CD4-positive, CD25-positive, alpha-beta regulatory T cell (primary cell): ENCODE data around the gene COA6. TPM values are rescaled to one million over a fixed set of nuclear protein-coding genes. Genes with fewer than 3 reads are reported as not detected.
A peak's percentile ranks its signal among the peaks of the same experiment; 100 is the strongest.

Experiments used
- ATAC-seq, 2 donors: fragments of 150-1000 bp; cut with Tn5 transposase; one replicate each; pipeline ENCODE4 v1.10.0; 2021; ENCODE audit warnings: low read depth in 2 of 2, moderate number of reproducible peaks in 2 of 2, moderate library complexity in 1 of 2
- DNase-seq, 3 donors: peaks; one replicate each; pipeline versions ENCODE4 v3.0.0 to v3.0.0-alpha.2; 2012 to 2022; ENCODE audit warnings: mixed read lengths in 1 of 3
- H3K27ac ChIP-seq: one replicate; pipeline ENCODE4 v1.7.0; 2013; ENCODE audit warnings: mild to moderate bottlenecking, low read length; ENCODE audit not compliant: insufficient read depth, poor library complexity, severe bottlenecking
- H3K27me3 ChIP-seq: one replicate; pipeline ENCODE4 v1.7.0; 2013; ENCODE audit warnings: low read length; ENCODE audit not compliant: control insufficient read depth, insufficient read depth
- H3K36me3 ChIP-seq: one replicate; pipeline ENCODE4 v1.7.0; 2013; ENCODE audit warnings: mild to moderate bottlenecking, low read length, moderate library complexity; ENCODE audit not compliant: control insufficient read depth, insufficient read depth
- H3K4me1 ChIP-seq: 2 replicates; pipeline ENCODE4 v1.7.0; 2013; ENCODE audit warnings: mild to moderate bottlenecking, low read length; ENCODE audit not compliant: insufficient read depth, control insufficient read depth, poor library complexity, severe bottlenecking
- H3K4me3 ChIP-seq: one replicate; pipeline ENCODE4 v1.7.0; 2013; ENCODE audit warnings: low read depth, mild to moderate bottlenecking, low read length, moderate library complexity
- H3K9me3 ChIP-seq, 2 experiments: 1 replicate in 1 of 2; 2 replicates in 1 of 2; pipeline ENCODE4 v1.7.0; 2013; ENCODE audit warnings: low read length in 2 of 2, mild to moderate bottlenecking in 1 of 2, moderate library complexity in 1 of 2; ENCODE audit not compliant: control insufficient read depth in 2 of 2
- H3K27ac Mint-ChIP-seq, 3 donors: one replicate each; pipeline ENCODE4 v1.8.0; 2020 to 2022; ENCODE audit warnings: mild to moderate bottlenecking in 3 of 3, mixed read lengths in 3 of 3, moderate library complexity in 2 of 3
- H3K27me3 Mint-ChIP-seq: one replicate; pipeline ENCODE4 v1.8.0; 2022; ENCODE audit warnings: mild to moderate bottlenecking, mixed read lengths
- H3K36me3 Mint-ChIP-seq: one replicate; pipeline ENCODE4 v1.8.0; 2020; ENCODE audit warnings: mixed read lengths
- H3K4me1 Mint-ChIP-seq, 4 donors: one replicate each; pipeline ENCODE4 v1.8.0; 2020 to 2022; ENCODE audit warnings: mixed read lengths in 4 of 4, mild to moderate bottlenecking in 1 of 4
- H3K4me3 Mint-ChIP-seq, 4 donors: one replicate each; pipeline ENCODE4 v1.8.0; 2020 to 2022; ENCODE audit warnings: mild to moderate bottlenecking in 4 of 4, mixed read lengths in 4 of 4, moderate library complexity in 3 of 4
- H3K9me3 Mint-ChIP-seq, 7 donors: one replicate each; pipeline ENCODE4 v1.8.0; 2020 to 2022; ENCODE audit warnings: mixed read lengths in 7 of 7, mild to moderate bottlenecking in 3 of 7, moderate library complexity in 2 of 7
- polyA plus RNA-seq, 4 donors: library from polyadenylated mRNA; unstranded; fragments of 300-500 nt; fragmentation: Illumina TruSeq; gene quantifications; one replicate each; pipeline ENCODE4 v1.2.3, GENCODE V29; 2021
- total RNA-seq: library from RNA; stranded (reverse); gene quantifications from one replicate; pipeline ENCODE4 v1.2.3, GENCODE V29; 2022

COA6 gene
- total and polyA plus RNA-seq, 5 donors from 2014 or later, result 11.9 to 61.9 (median 53.8) TPM

- no peak for ATAC-seq
- Histone ChIP-seq H3K4me3 (no peak overlapping the region), H3K9me3 (peaks cover 10 to 15% of the 10 kb centered on the region in 2 experiments), H3K4me1 (no peaks in the 10 kb centered on the region), H3K36me3 (no peaks in the 10 kb centered on the region), H3K27ac (no peak overlapping the region), H3K27me3 (peaks cover 10% of the 10 kb centered on the region)
- Mint-ChIP-seq H3K4me1 (no peaks in the 10 kb centered on the region), H3K9me3 (peaks cover 0 to 28% (median 7%) of the 10 kb centered on the region in 7 donors), H3K27me3 (peaks cover 23% of the 10 kb centered on the region), H3K27ac (no peak overlapping the region), H3K4me3 (no peak overlapping the region), H3K36me3 (no peaks in the 10 kb centered on the region)
- DNase-seq, result no peak
These were observed 36.9 kb upstream of the COA6 start for GRCh38 chr1:234336359-234336758.

GRCh38 chr1:234337233-234337632 lies 36.0 kb upstream of the COA6 start:
- Histone ChIP-seq H3K27me3 (peaks cover 10% of the 10 kb centered on the region), H3K36me3 (no peaks in the 10 kb centered on the region), H3K27ac (no peak overlapping the region), H3K9me3 (peaks cover 10 to 15% of the 10 kb centered on the region in 2 experiments), H3K4me1 (no peaks in the 10 kb centered on the region), H3K4me3 (no peak overlapping the region)
- H3K4me3 Mint-ChIP-seq, result no peak overlapping the region
- no peaks in the 10 kb centered on the region for H3K4me1 Mint-ChIP-seq
- ATAC-seq (no peak), DNase-seq (no peak)
- H3K36me3 Mint-ChIP-seq, result no peaks in the 10 kb centered on the region
- peaks cover 0 to 28% (median 7%) of the 10 kb centered on the region in 7 donors for H3K9me3 Mint-ChIP-seq
- H3K27me3 Mint-ChIP-seq, result peaks cover 23% of the 10 kb centered on the region
- H3K27ac Mint-ChIP-seq, result no peak overlapping the region

- Mint-ChIP-seq H3K27ac (no peak overlapping the region), H3K4me3 (no peak overlapping the region), H3K36me3 (no peaks in the 10 kb centered on the region), H3K4me1 (no peaks in the 10 kb centered on the region), H3K9me3 (peaks cover 0 to 28% (median 7%) of the 10 kb centered on the region in 7 donors), H3K27me3 (peaks cover 16% of the 10 kb centered on the region)
- Histone ChIP-seq H3K27ac (no peak overlapping the region), H3K9me3 (peaks cover 10 to 15% of the 10 kb centered on the region in 2 experiments), H3K36me3 (no peaks in the 10 kb centered on the region), H3K4me3 (no peak overlapping the region), H3K4me1 (no peaks in the 10 kb centered on the region), H3K27me3 (peaks cover 10% of the 10 kb centered on the region)
- DNase-seq (no peak), ATAC-seq (no peak)
These were observed 32.7 kb upstream of the COA6 start for GRCh38 chr1:234340528-234340927.

- H3K4me3 ChIP-seq, result no peak overlapping the region
- Mint-ChIP-seq H3K4me1 (no peaks in the 10 kb centered on the region), H3K27ac (no peak overlapping the region), H3K4me3 (no peak overlapping the region), H3K27me3 (peaks cover 9% of the 10 kb centered on the region), H3K36me3 (no peaks in the 10 kb centered on the region), H3K9me3 (peaks cover 0 to 13% (median 1%) of the 10 kb centered on the region in 7 donors)
- H3K4me1 ChIP-seq, result no peaks in the 10 kb centered on the region
- peaks cover 5% of the 10 kb centered on the region for H3K27me3 ChIP-seq
- no peaks in the 10 kb centered on the region for H3K9me3 ChIP-seq
- no peaks in the 10 kb centered on the region for H3K36me3 ChIP-seq
- ATAC-seq, result no peak
- H3K27ac ChIP-seq, result no peak overlapping the region
- no peak for DNase-seq
These were observed 30.5 kb upstream of the COA6 start for GRCh38 chr1:234342774-234343173.

GRCh38 chr1:234345237-234345636 lies 28.0 kb upstream of the COA6 start:
- no peak overlapping the region for H3K4me3 Mint-ChIP-seq

GRCh38 chr1:234348964-234349363 lies 24.3 kb upstream of the COA6 start:
- H3K9me3 Mint-ChIP-seq, result peaks cover 0 to 2% (median 0%) of the 10 kb centered on the region in 7 donors

More at GRCh38 chr1:234345237-234345636, 28.0 kb upstream of the COA6 start:
- Histone ChIP-seq H3K9me3 (no peaks in the 10 kb centered on the region), H3K27ac (no peak overlapping the region), H3K4me1 (no peaks in the 10 kb centered on the region), H3K4me3 (no peak overlapping the region), H3K36me3 (no peaks in the 10 kb centered on the region), H3K27me3 (peaks cover 6% of the 10 kb centered on the region)
- ATAC-seq (no peak), DNase-seq (no peak)
- Mint-ChIP-seq H3K36me3 (no peaks in the 10 kb centered on the region), H3K27me3 (peaks cover 17% of the 10 kb centered on the region), H3K9me3 (peaks cover 0 to 5% (median 0%) of the 10 kb centered on the region in 7 donors), H3K27ac (no peak overlapping the region), H3K4me1 (no peaks in the 10 kb centered on the region)

GRCh38 chr1:234355782-234356510 lies 17.3 kb upstream of the COA6 start:
- H3K9me3 Mint-ChIP-seq, result peaks cover 0 to 2% (median 0%) of the 10 kb centered on the region in 7 donors
- H3K27ac ChIP-seq, result peak overlapping the region; percentile 61
- DNase-seq, result no peak
- H3K4me1 ChIP-seq, result no peaks in the 10 kb centered on the region
- peaks cover 43% of the 10 kb centered on the region for H3K27me3 Mint-ChIP-seq
- no peaks in the 10 kb centered on the region for H3K9me3 ChIP-seq
- H3K27me3 ChIP-seq, result no peaks in the 10 kb centered on the region
- H3K36me3 ChIP-seq, result no peaks in the 10 kb centered on the region
- no peak for ATAC-seq
- H3K4me3 ChIP-seq, result peak overlapping the region; percentile 82
- peaks cover 0 to 17% (median 6%) of the 10 kb centered on the region in 4 donors for H3K4me1 Mint-ChIP-seq
- H3K27ac Mint-ChIP-seq, result peak overlapping the region in 1 of 3 donors; percentile 85
- H3K4me3 Mint-ChIP-seq, result peak overlapping the region in 3 of 4 donors; percentile 81 to 89 (median 88)
- H3K36me3 Mint-ChIP-seq, result no peaks in the 10 kb centered on the region

More at GRCh38 chr1:234348964-234349363, 24.3 kb upstream of the COA6 start:
- H3K36me3 ChIP-seq, result no peaks in the 10 kb centered on the region
- no peak overlapping the region for H3K4me3 ChIP-seq
- DNase-seq (no peak), ATAC-seq (no peak)
- H3K27ac ChIP-seq, result no peak overlapping the region
- Mint-ChIP-seq H3K27ac (no peak overlapping the region), H3K4me3 (no peak overlapping the region), H3K36me3 (no peaks in the 10 kb centered on the region), H3K27me3 (peaks cover 36% of the 10 kb centered on the region), H3K4me1 (no peaks in the 10 kb centered on the region)
- peaks cover 6% of the 10 kb centered on the region for H3K27me3 ChIP-seq
- no peaks in the 10 kb centered on the region for H3K4me1 ChIP-seq
- H3K9me3 ChIP-seq, result no peaks in the 10 kb centered on the region
